HEK293 (cell line): ENCODE results near the gene PHTF1.

Source experiments
- ZNF433 ChIP-seq: fragments of 450-650 bp; formaldehyde crosslinking; IDR thresholded peaks from 2 replicates; pipeline ENCODE4 v1.5.1; 2016; ENCODE audit warnings: missing biosample characterization, missing genetic modification characterization, low read depth
- TF ChIP-seq, protein P1 (sequence below): fragments of 450-650 bp; formaldehyde crosslinking; IDR thresholded peaks from 2 replicates; pipeline ENCODE4 v1.5.1; 2016; ENCODE audit warnings: missing biosample characterization, missing genetic modification characterization

DNA sequence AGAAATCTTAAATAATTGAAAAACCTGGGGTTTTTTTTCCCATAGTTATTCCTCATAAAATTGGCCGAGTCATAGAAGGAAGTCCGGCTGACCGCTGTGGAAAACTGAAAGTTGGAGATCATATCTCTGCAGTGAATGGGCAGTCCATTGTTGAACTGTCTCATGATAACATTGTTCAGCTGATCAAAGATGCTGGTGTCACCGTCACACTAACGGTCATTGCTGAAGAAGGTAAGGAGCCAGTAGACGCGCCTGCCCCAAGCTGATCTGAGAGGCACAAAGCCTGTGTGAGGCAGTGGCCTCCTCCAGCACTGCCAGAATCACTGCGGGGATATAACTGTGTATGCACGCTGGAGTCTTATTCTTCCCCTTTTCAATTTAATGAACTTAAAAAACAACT, 100.3 kb downstream of the PHTF1 start:
- TF ChIP-seq, protein P1, sequence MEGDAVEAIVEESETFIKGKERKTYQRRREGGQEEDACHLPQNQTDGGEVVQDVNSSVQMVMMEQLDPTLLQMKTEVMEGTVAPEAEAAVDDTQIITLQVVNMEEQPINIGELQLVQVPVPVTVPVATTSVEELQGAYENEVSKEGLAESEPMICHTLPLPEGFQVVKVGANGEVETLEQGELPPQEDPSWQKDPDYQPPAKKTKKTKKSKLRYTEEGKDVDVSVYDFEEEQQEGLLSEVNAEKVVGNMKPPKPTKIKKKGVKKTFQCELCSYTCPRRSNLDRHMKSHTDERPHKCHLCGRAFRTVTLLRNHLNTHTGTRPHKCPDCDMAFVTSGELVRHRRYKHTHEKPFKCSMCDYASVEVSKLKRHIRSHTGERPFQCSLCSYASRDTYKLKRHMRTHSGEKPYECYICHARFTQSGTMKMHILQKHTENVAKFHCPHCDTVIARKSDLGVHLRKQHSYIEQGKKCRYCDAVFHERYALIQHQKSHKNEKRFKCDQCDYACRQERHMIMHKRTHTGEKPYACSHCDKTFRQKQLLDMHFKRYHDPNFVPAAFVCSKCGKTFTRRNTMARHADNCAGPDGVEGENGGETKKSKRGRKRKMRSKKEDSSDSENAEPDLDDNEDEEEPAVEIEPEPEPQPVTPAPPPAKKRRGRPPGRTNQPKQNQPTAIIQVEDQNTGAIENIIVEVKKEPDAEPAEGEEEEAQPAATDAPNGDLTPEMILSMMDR = no peak
- TF ChIP-seq ZNF433 (tag by site-specific recombination) = no peak
